Stimulated activated CD4-positive, alpha-beta T cell treated with anti-CD3 and anti-CD28 coated beads, Interleukin-15, amount 100 ng/mL, for 1 hour (primary cell): ENCODE results near the gene AMOTL2.

Experiments
- DNase-seq, 2 donors: peaks; one replicate each; pipeline ENCODE4 v3.0.0-alpha.2; 2020; ENCODE audit warnings: low read depth in 1 of 2, low spot score in 1 of 2

AMOTL2 gene

DNA sequence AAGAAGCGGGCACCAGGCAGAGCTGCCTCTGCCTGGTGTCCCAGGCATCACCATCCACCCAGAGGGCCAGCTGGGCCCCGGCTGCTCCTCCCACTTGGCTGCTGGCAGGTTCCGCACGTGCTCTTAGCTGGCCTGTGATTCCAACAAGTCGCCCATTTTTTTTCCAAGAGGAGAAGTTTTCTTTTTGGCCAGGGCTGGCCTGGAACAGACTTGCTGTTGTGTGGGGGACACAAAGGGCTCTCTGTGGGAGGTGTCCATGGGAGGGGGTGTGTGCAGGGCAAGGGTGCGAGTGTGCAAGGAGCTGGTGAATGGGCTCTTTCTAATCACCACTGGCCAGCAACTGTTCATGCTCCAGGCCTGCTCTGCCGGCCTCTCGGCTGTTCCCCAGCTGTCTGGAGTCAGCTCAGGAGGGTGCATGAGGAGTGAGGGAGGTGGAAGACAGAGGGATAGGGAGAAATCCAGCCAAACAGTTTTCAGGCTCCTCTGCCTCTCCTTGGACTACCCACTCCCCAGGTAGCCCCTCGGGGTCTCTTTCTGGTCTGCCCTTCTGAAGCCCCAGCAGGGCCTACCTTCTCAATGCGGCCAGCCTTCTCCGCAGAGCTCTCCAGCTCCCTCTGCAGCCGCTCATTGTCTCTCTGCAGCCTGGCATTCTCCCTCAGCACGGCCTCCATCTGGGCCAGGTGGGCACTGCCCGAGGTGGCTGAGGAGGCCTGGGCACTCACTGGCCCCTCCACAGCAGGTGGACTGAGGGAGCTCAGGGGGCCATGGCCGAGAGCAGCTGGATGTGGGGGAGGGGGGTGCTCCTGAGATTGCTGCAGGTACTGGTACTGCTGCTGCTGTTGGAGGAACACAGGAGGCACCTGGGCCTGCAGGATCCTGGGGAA is 7.1 kb downstream of the AMOTL2 start:
- DNase-seq = no peak

DNA sequence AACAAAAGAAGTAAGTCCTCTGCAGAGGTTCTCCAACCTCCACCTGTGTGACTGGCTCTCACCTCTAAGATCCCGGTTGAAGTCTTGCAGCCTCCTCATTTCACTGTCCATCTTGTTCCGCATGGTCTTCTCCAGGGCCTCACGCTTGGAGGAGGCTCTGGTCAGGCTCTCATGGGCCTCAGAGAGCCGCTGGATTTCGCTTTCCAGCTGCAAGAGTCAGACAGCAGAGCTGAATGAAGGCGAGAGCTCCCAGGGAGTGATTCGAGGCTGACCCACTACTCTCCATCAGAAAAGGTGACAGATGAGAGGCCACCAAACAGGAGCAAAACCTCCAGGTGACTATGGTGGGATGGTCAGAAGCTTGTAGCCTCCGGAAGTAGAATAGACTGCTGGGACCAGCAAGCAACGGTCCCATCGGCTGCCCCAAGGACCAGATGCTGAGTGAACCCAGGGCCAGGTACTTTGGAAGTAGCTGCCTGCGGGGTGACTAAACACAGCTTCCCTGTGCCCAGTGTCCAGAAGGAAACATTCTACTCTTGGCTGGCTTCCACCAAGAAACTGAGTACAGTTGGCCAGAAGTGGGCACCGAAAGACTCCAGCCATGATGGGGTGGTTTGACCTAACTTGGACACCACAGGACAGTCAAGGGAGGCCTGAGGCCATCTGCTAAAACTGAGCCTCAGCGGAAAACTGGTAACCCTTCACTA is 7.9 kb downstream of the AMOTL2 start:
- DNase-seq = no peak

GRCh38 chr3:134365766-134366065 is 8.5 kb downstream of the AMOTL2 start:
- no peak for DNase-seq

- no peak for DNase-seq
Observed at GRCh38 chr3:134364936-134365765, 9.1 kb downstream of the AMOTL2 start.

GRCh38 chr3:134364061-134364935 is 9.9 kb downstream of the AMOTL2 start:
- DNase-seq = no peak

GRCh38 chr3:134363381-134363755 is 10.9 kb downstream of the AMOTL2 start:
- DNase-seq = no peak

GRCh38 chr3:134362670-134363380 is 11.4 kb downstream of the AMOTL2 start:
- DNase-seq = no peak

DNA sequence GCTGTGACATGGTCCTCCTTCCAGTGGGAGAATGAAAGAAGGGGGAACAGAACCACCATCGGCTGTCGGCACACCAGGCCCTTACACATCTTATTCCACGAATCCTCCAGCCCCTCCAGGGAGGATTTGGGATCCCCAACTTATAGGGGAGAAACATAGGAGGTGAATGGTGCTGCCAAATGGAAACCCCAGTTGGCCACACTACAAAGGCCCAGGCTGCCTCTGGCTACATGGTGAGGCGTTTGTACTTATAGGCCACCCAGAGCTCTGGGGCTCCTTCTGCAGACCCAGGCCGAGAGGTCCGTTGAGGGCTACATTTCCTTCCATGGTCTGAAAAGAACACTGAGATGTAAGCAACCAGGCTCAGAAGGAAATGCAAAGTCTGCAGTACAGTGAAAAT is 12.0 kb downstream of the AMOTL2 start:
- DNase-seq = no peak

DNA sequence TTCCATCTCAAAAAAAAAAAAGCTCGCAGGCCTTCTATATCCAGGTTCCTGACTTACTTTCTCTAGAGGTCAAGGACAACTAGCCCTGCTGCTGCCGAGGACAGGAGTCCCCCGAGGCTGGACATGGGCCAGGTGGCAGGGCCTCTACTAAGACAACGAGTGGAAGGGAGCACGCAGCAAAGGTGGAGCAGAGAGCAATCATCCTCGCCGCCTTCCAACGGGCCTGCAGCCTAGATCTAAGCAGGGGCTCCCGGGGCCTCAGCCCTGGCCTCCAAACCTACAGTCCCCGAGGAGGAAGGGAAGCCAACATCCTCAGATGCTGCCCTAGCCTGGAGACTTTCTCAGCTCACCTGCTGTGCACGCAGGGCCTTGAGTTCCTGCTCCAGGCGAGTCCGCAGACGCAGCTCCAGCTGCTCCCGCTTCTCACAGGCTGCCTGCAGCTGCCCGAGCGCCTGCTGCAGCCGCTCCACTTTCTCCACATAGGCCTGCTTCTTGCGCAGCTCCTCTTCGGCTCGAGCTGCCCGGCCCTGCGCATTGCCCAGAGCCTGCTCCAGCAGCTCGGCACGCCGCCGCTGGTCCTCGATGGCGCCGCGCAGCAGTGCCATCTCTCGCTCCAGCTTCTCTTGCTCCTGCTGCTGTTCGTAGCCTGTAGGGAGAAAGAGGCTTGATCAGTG is 12.9 kb downstream of the AMOTL2 start:
- DNase-seq = no peak

GRCh38 chr3:134360046-134360445 is 14.2 kb downstream of the AMOTL2 start:
- no peak for DNase-seq

GRCh38 chr3:134359121-134360010 is 14.9 kb downstream of the AMOTL2 start:
- DNase-seq = no peak

DNA sequence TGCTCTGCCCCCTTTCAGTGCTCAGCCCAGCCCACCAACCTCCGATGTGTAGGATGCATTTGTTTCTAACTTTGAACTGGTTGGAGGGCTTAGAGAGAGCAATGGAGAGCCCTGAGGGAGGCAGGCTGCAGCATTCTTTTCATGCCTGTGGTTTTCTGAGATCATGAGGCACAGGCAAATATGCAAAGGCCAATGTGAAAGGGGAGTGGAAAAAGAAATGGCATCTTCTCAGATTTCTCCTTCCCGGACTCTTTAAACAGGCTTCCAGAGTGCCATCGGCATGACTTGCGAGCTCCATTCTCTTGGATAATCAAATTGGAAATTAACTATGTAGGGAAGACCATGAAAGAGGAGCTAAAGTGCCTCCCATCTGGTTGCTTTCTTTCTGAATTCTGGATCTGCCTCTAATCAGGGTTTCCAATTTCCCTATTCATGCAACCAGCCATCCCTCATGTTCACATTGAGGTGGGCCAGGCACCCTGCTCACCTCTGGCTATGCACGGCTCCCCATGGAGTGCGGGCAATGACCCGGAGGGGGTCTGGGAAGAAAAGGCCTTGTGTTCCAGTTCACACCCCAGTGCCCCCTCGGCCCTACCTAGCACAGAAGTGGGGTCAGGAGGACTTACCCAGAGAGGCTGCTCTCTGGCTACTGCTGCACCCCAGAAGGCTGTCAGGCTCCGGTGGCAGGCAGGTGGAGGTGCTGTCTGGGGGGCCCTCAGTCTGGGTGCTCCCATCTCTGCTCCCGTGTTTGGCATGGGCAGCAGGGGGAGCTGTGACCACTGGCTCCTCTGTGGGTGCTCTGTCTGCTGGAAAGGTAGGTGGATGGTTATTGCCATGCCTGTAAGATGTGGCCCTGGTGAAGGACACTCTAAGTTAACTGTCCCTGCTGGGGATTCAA is 16.1 kb downstream of the AMOTL2 start:
- DNase-seq = no peak

GRCh38 chr3:134357261-134357913 is 16.9 kb downstream of the AMOTL2 start:
- no peak for DNase-seq

- no peak for DNase-seq
Observed at GRCh38 chr3:134356411-134357040, 17.7 kb downstream of the AMOTL2 start.

DNA sequence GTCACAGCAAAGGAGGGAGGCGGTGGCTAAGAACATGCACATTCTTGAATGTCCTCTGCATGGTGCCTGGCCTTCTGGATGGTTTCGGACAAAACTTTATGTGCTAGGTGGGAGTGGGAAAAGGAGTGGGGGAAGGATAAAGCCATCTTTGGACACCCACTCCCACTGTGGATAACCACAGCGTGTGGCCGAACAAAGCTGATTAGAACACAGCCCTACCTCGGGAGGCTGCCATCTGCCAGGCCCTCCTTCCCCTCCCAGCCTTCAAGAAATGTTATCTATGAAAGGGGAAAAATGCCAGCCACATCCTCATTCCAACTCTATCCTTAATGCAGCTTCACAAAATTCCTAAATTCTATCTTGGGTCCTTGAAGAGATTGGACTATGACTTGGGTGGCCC is 18.8 kb downstream of the AMOTL2 start:
- no peak for DNase-seq

DNA sequence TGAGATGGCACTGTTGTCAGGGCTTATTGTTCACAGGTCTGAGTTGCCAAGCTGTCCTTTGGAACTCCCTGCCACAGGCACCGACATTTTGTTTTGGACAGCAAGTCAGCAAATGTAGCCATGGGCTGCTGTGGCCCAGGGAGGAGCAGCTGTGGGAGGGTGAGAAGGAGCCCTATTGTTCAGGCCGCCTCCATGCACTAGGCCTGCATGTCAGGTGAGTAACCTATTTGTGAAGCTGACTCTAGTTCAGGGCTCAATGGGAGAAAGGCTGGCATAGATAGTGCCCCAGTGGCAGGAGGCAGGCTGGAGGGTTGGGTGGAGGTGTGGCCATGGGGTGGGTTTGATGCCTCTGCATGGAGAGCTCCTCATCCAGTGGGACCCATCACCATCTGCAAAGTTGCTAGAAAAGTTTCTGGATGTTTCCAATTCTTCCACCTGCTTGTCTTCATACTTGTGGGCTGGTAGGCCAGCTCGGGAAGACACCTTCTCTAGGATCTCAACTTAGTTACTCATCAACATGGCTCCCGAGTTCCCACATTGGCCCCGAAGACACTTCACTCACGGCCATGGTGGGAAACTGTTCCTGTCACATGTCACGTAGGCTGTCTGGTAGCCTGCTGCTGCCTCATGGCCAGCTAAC is 19.5 kb downstream of the AMOTL2 start:
- no peak for DNase-seq
